Coronary artery (tissue), 2 donors: Measurements from ENCODE around the gene NXF3.
"Not testable (repeated sequence)": the region's sequence is repeated elsewhere in the genome, so short reads cannot be mapped to it uniquely, and the experiment has no call there.

Experiments used
- DNase-seq: peaks from one replicate; pipeline ENCODE4 v3.0.0-alpha.2; 2017; ENCODE audit warnings: low spot score
- H3K27ac ChIP-seq, 2 donors: fragments of 200-600 bp; sonication (generic); one replicate each; pipeline ENCODE4 v1.5.1; 2016 to 2019
- H3K4me3 ChIP-seq: fragments of 200-600 bp; sonication (generic); 2 replicates; pipeline ENCODE4 v1.5.1; 2016; ENCODE audit warnings: mild to moderate bottlenecking, moderate library complexity
- CTCF ChIP-seq: fragments of 200-600 bp; sonication (generic); IDR thresholded peaks from one replicate; pipeline ENCODE4 v1.5.1; 2019; ENCODE audit warnings: antibody characterized with exemption

The NXF3 gene

GRCh38 chrX:103092942-103093341, at the start of gene NXF3:
Gene NXF3, minus strand, starts transcription at chrX:103093143. Its CDS starts 120 bp downstream, at chrX:103093023.
- DNase-seq, result no peak
- Histone ChIP-seq H3K4me3 (no peak within 1 kb of the TSS), H3K27ac (no peak within 1 kb of the TSS)
- no peak for TF ChIP-seq CTCF

GRCh38 chrX:103136528-103136927, 43.6 kb upstream of the NXF3 start:
- not testable (repeated sequence) for DNase-seq, H3K4me3 ChIP-seq

GRCh38 chrX:103124284-103124683, 31.3 kb upstream of the NXF3 start:
- no peak overlapping the region for H3K4me3 ChIP-seq
- no peak for TF ChIP-seq CTCF

More at GRCh38 chrX:103136528-103136927, 43.6 kb upstream of the NXF3 start:
- not testable (repeated sequence) for H3K27ac ChIP-seq

GRCh38 chrX:103120748-103121147, 27.8 kb upstream of the NXF3 start:
- TF ChIP-seq CTCF, result no peak
- no peak overlapping the region for H3K27ac ChIP-seq
- no peak overlapping the region for H3K4me3 ChIP-seq
- DNase-seq, result no peak

More at GRCh38 chrX:103124284-103124683, 31.3 kb upstream of the NXF3 start:
- DNase-seq, result no peak
- no peak overlapping the region for H3K27ac ChIP-seq

GRCh38 chrX:103116970-103117369, 24.0 kb upstream of the NXF3 start:
- DNase-seq, H3K27ac ChIP-seq, H3K4me3 ChIP-seq: not testable (repeated sequence)

GRCh38 chrX:103109497-103109896, 16.6 kb upstream of the NXF3 start:
- not testable (repeated sequence) for H3K27ac ChIP-seq, DNase-seq, H3K4me3 ChIP-seq

GRCh38 chrX:103107836-103108235, 14.9 kb upstream of the NXF3 start:
- H3K4me3 ChIP-seq, result no peak overlapping the region
- H3K27ac ChIP-seq, result no peak overlapping the region
- DNase-seq, result no peak
- TF ChIP-seq CTCF, result no peak

- H3K4me3 ChIP-seq, DNase-seq, H3K27ac ChIP-seq: not testable (repeated sequence)
These were observed 14.3 kb upstream of the NXF3 start for GRCh38 chrX:103107227-103107737.

- H3K4me3 ChIP-seq, DNase-seq, H3K27ac ChIP-seq: not testable (repeated sequence)
These were observed 11.4 kb upstream of the NXF3 start for GRCh38 chrX:103104370-103104769.

- not testable (repeated sequence) for H3K27ac ChIP-seq, DNase-seq, H3K4me3 ChIP-seq
These were observed 10.9 kb upstream of the NXF3 start for GRCh38 chrX:103103866-103104265.
